ENCODE data around the gene PEPD. TPM values are rescaled to one million over a fixed set of nuclear protein-coding genes. Genes with fewer than 3 reads are reported as not detected.

The PEPD gene
- total RNA-seq, 4 donors from 2014 or later: 79.8 to 122 (median 94.8) TPM

- DNase-seq (ENCODE audit: low spot score in 2 of 2): no peak
- 75 to 80% methylated on average over 8 of the region's 8 CpGs for WGBS, 2 donors
- no peaks in the 10 kb centered on the region for H3K9me3 ChIP-seq
- no peaks in the 10 kb centered on the region for H3K27me3 ChIP-seq
- H3K36me3 ChIP-seq: peaks cover 0 to 31% (median 0%) of the 10 kb centered on the region in 3 donors
- H3K27ac ChIP-seq: peak overlapping the region in 1 of 4 donors; percentile 7
- peaks cover 0 to 16% (median 0%) of the 10 kb centered on the region in 4 donors for H3K4me1 ChIP-seq
- H3K4me3 ChIP-seq: no peak overlapping the region
- TF ChIP-seq EP300 (IDR thresholded peaks at IDR 0.05) (no peak), CTCF (IDR thresholded peaks at IDR 0.05) (no peak), POLR2A (IDR thresholded peaks at IDR 0.05) (no peak)
Measured at GRCh38 chr19:33405254-33405552, 116.4 kb downstream of the PEPD start.

GRCh38 chr19:33404506-33405253 is 116.9 kb downstream of the PEPD start:
- Histone ChIP-seq H3K9me3 (no peaks in the 10 kb centered on the region), H3K4me1 (peaks cover 0 to 16% (median 0%) of the 10 kb centered on the region in 4 donors), H3K4me3 (no peak overlapping the region), H3K27ac (peak overlapping the region in 1 of 4 donors; percentile 7), H3K27me3 (no peaks in the 10 kb centered on the region), H3K36me3 (peaks cover 0 to 31% (median 0%) of the 10 kb centered on the region in 3 donors)
- TF ChIP-seq CTCF (IDR thresholded peaks at IDR 0.05): no peak
- TF ChIP-seq POLR2A (IDR thresholded peaks at IDR 0.05): no peak
- TF ChIP-seq EP300 (IDR thresholded peaks at IDR 0.05): no peak
- peak in 1 of 2 donors; percentile 4 for DNase-seq (ENCODE audit: low spot score in 2 of 2)
- 76 to 83% methylated on average over 18 of the region's 18 CpGs for WGBS, 2 donors

- no peak overlapping the region for H3K4me3 ChIP-seq
- peaks cover 0 to 16% (median 0%) of the 10 kb centered on the region in 4 donors for H3K4me1 ChIP-seq
- WGBS, 2 donors: 92 to 97% methylated on average over 6 of the region's 6 CpGs
- no peaks in the 10 kb centered on the region for H3K9me3 ChIP-seq
- no peak overlapping the region for H3K27ac ChIP-seq
- DNase-seq (ENCODE audit: low spot score in 2 of 2): no peak
- no peaks in the 10 kb centered on the region for H3K27me3 ChIP-seq
- peaks cover 0 to 30% (median 0%) of the 10 kb centered on the region in 3 donors for H3K36me3 ChIP-seq
- no peak for TF ChIP-seq EP300 (IDR thresholded peaks at IDR 0.05)
- no peak for TF ChIP-seq CTCF (IDR thresholded peaks at IDR 0.05)
- TF ChIP-seq POLR2A (IDR thresholded peaks at IDR 0.05): no peak
Measured at GRCh38 chr19:33403973-33404304, 117.7 kb downstream of the PEPD start.

- H3K27ac ChIP-seq: no peak overlapping the region
- DNase-seq (ENCODE audit: low spot score in 2 of 2): peak in 1 of 2 donors; percentile 7
Measured at GRCh38 chr19:33403221-33403972, 118.2 kb downstream of the PEPD start.

More at GRCh38 chr19:33403221-33403972, 118.2 kb downstream of the PEPD start:
- Histone ChIP-seq H3K36me3 (peaks cover 0 to 29% (median 0%) of the 10 kb centered on the region in 3 donors), H3K9me3 (no peaks in the 10 kb centered on the region), H3K4me3 (no peak overlapping the region), H3K27me3 (no peaks in the 10 kb centered on the region), H3K4me1 (peaks cover 0 to 16% (median 0%) of the 10 kb centered on the region in 4 donors)
- TF ChIP-seq POLR2A (IDR thresholded peaks at IDR 0.05): no peak
- no peak for TF ChIP-seq EP300 (IDR thresholded peaks at IDR 0.05)
- TF ChIP-seq CTCF (IDR thresholded peaks at IDR 0.05): no peak
- WGBS, 2 donors: 80 to 85% methylated on average over 15 to 17 of the region's 18 CpGs

Data from tibial nerve (tissue), 4 donors.